SU-DHL-6 (cell line): ENCODE data around the gene IRF9.

Experiments used
- H2AFZ ChIP-seq: fragments of 200-600 bp; sonication (generic); 2 replicates; pipeline ENCODE4 v1.6.1; 2014; ENCODE audit warnings: low read depth, mild to moderate bottlenecking, moderate library complexity, mixed read lengths, antibody characterized with exemption, low read length; ENCODE audit not compliant: severe bottlenecking
- H3F3A ChIP-seq: fragments of 200-600 bp; shearing (Covaris generic); 2 replicates; pipeline ENCODE4 v1.6.0; 2016; ENCODE audit warnings: antibody characterized with exemption, mild to moderate bottlenecking; ENCODE audit not compliant: insufficient read depth
- H3K27ac ChIP-seq: fragments of 200-600 bp; sonication (generic); 2 replicates; pipeline ENCODE4 v1.5.1; 2016; ENCODE audit warnings: low read depth, mild to moderate bottlenecking, low read length, moderate library complexity, mixed read lengths
- H3K27me3 ChIP-seq: fragments of 200-600 bp; sonication (generic), shearing (Covaris generic); 2 replicates; pipeline ENCODE4 v1.6.0; 2014; ENCODE audit warnings: mild to moderate bottlenecking, low read length
- H3K36me3 ChIP-seq: fragments of 200-600 bp; sonication (generic); 2 replicates; pipeline ENCODE4 v1.6.1; 2014; ENCODE audit warnings: mild to moderate bottlenecking, low read length, mixed read lengths
- H3K4me2 ChIP-seq: fragments of 300-600, 200-600 bp; shearing (Covaris generic), sonication (generic); 2 replicates; pipeline ENCODE4 v1.6.0; 2014; ENCODE audit warnings: low read length, low read depth, mild to moderate bottlenecking; ENCODE audit not compliant: poor library complexity, severe bottlenecking
- H3K4me3 ChIP-seq: fragments of 200-600 bp; sonication (generic); 2 replicates; pipeline ENCODE4 v1.5.1; 2014; ENCODE audit warnings: antibody characterized with exemption, low read length, mild to moderate bottlenecking, mixed read lengths; ENCODE audit not compliant: insufficient read depth, poor library complexity, severe bottlenecking
- H3K79me2 ChIP-seq: fragments of 200-600 bp; sonication (generic); 2 replicates; pipeline ENCODE4 v1.6.1; 2014; ENCODE audit warnings: mild to moderate bottlenecking, low read length, moderate library complexity; ENCODE audit not compliant: insufficient read depth
- H3K9ac ChIP-seq: fragments of 200-600 bp; sonication (generic); 2 replicates; pipeline ENCODE4 v1.7.0; 2014; ENCODE audit warnings: mild to moderate bottlenecking, low read length
- H3K9me2 ChIP-seq: fragments of 200-600 bp; sonication (generic); replicated peaks from 2 replicates; pipeline ENCODE4 v1.6.1; 2014; ENCODE audit warnings: low read length; ENCODE audit not compliant: insufficient read depth
- H3K9me3 ChIP-seq: fragments of 200-600 bp; sonication (generic); 2 replicates; pipeline ENCODE4 v1.6.1; 2014; ENCODE audit warnings: low read length, mixed read lengths; ENCODE audit not compliant: insufficient read depth
- H4K20me1 ChIP-seq: fragments of 200-600 bp; sonication (generic); 2 replicates; pipeline ENCODE4 v1.6.1; 2014; ENCODE audit warnings: low read depth, mild to moderate bottlenecking, antibody characterized with exemption, low read length, moderate library complexity, mixed read lengths
- CTCF ChIP-seq: fragments of 200-600 bp; sonication (generic); IDR thresholded peaks from one replicate; pipeline ENCODE4 v1.5.1; 2017; ENCODE audit warnings: antibody characterized with exemption, mild to moderate bottlenecking, low read length, moderate library complexity; ENCODE audit not compliant: insufficient read depth, poor library complexity, severe bottlenecking
- EZH2phosphoT487 ChIP-seq: fragments of 200-600 bp; sonication (generic), shearing (Covaris generic); conservative IDR thresholded peaks from 2 replicates; pipeline ENCODE4 v1.6.1; 2018; ENCODE audit warnings: mild to moderate bottlenecking, antibody characterized with exemption, low read length, moderate library complexity, mixed read lengths

Gene IRF9

GRCh38 chr14:24181371-24182077 lies 20.5 kb downstream of the IRF9 start:
- no peak overlapping the region for H3K27ac ChIP-seq
- H3K4me2 ChIP-seq: no peak overlapping the region
- H3K79me2 ChIP-seq: no peaks in the 10 kb centered on the region
- TF ChIP-seq CTCF (no peak), EZH2phosphoT487 (no peak)
- H4K20me1 ChIP-seq: no peaks in the 10 kb centered on the region
- H3K27me3 ChIP-seq: no peaks in the 10 kb centered on the region
- no peak overlapping the region for H3K9ac ChIP-seq
- no peak overlapping the region for H3K4me3 ChIP-seq
- no peak overlapping the region for H2AFZ ChIP-seq
- no peaks in the 10 kb centered on the region for H3F3A ChIP-seq
- no peaks in the 10 kb centered on the region for H3K9me2 ChIP-seq
- no peaks in the 10 kb centered on the region for H3K36me3 ChIP-seq
- H3K9me3 ChIP-seq: no peaks in the 10 kb centered on the region

GRCh38 chr14:24182110-24182882 lies 21.2 kb downstream of the IRF9 start:
- Histone ChIP-seq H2AFZ (no peak overlapping the region), H3K27me3 (no peaks in the 10 kb centered on the region), H3K9ac (no peak overlapping the region), H3K9me3 (no peaks in the 10 kb centered on the region), H3K79me2 (no peaks in the 10 kb centered on the region), H3K4me2 (no peak overlapping the region), H3K9me2 (no peaks in the 10 kb centered on the region), H3K36me3 (no peaks in the 10 kb centered on the region), H3F3A (no peaks in the 10 kb centered on the region), H4K20me1 (no peaks in the 10 kb centered on the region), H3K4me3 (no peak overlapping the region), H3K27ac (no peak overlapping the region)
- TF ChIP-seq EZH2phosphoT487 (no peak), CTCF (no peak)

GRCh38 chr14:24183014-24183481 lies 22.0 kb downstream of the IRF9 start:
- Histone ChIP-seq H2AFZ (no peak overlapping the region), H3K36me3 (no peaks in the 10 kb centered on the region)
- TF ChIP-seq CTCF (no peak), EZH2phosphoT487 (no peak)

More at GRCh38 chr14:24183014-24183481, 22.0 kb downstream of the IRF9 start:
- no peaks in the 10 kb centered on the region for H4K20me1 ChIP-seq
- H3K27me3 ChIP-seq: no peaks in the 10 kb centered on the region
- H3K9me3 ChIP-seq: no peaks in the 10 kb centered on the region
- H3K4me2 ChIP-seq: no peak overlapping the region
- H3K79me2 ChIP-seq: no peaks in the 10 kb centered on the region
- no peak overlapping the region for H3K9ac ChIP-seq
- H3K4me3 ChIP-seq: no peak overlapping the region
- no peaks in the 10 kb centered on the region for H3F3A ChIP-seq
- H3K9me2 ChIP-seq: no peaks in the 10 kb centered on the region
- H3K27ac ChIP-seq: no peak overlapping the region
